Measurements from ENCODE around the gene MYH1. TPM values are rescaled to one million over a fixed set of nuclear protein-coding genes. Genes with fewer than 3 reads are reported as not detected.

Gene MYH1
- total and polyA plus RNA-seq, 4 donors, result 0.14 TPM; not detected in 3

DNA sequence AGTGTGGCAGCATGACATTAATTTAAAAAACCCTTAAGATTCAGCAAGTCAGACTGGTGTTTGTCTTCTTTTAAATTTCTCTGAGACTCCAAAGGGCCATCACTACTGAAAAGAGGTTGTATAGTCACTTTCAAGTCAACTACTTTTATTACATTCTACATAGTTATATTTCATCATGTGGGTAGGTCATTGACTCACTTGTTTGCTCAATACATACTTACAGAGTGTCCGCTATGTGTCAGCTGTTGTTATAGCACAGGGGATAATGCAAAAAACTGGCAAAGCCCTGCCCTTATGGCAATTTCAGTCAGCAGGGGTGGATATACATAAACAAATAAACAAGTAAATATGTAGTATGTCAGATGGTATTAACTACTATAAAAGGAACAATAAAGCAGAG, 46.5 kb downstream of the MYH1 start:
- H3K4me3 ChIP-seq (ENCODE audit: low read depth in 1 of 3, low read length in 3 of 3), result no peak overlapping the region
- 96% methylated on average over 1 of the region's 1 CpG for WGBS
- H3K27me3 ChIP-seq (ENCODE audit: control insufficient read depth in 4 of 4, insufficient read depth in 4 of 4, low read length in 3 of 4), result peaks cover 0 to 4% (median 1%) of the 10 kb centered on the region in 4 donors
- no peak for DNase-seq (ENCODE audit: low spot score)
- H3K36me3 ChIP-seq (ENCODE audit: control insufficient read depth in 4 of 4, insufficient read depth in 3 of 4, low read depth in 1 of 4, low read length in 3 of 4), result no peaks in the 10 kb centered on the region
- TF ChIP-seq, protein P1, sequence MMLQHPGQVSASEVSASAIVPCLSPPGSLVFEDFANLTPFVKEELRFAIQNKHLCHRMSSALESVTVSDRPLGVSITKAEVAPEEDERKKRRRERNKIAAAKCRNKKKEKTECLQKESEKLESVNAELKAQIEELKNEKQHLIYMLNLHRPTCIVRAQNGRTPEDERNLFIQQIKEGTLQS (IDR thresholded peaks at IDR 0.05), result no peak
- TF ChIP-seq SP1 (IDR thresholded peaks at IDR 0.05) (no peak), YY1 (IDR thresholded peaks at IDR 0.05) (no peak), TAF1 (conservative IDR thresholded peaks at IDR 0.05) (no peak)
- H3K4me1 ChIP-seq (ENCODE audit: control insufficient read depth in 4 of 4, insufficient read depth in 4 of 4, low read length in 3 of 4), result no peaks in the 10 kb centered on the region
- no peak overlapping the region for H3K27ac ChIP-seq (ENCODE audit: low read depth in 1 of 2, low read length in 2 of 2)
- no peak overlapping the region for H3K9ac ChIP-seq (ENCODE audit: low read depth in 1 of 2, low read length in 2 of 2)
- no peaks in the 10 kb centered on the region for H3K9me3 ChIP-seq (ENCODE audit: control insufficient read depth in 4 of 4, low read length in 3 of 4)

DNA sequence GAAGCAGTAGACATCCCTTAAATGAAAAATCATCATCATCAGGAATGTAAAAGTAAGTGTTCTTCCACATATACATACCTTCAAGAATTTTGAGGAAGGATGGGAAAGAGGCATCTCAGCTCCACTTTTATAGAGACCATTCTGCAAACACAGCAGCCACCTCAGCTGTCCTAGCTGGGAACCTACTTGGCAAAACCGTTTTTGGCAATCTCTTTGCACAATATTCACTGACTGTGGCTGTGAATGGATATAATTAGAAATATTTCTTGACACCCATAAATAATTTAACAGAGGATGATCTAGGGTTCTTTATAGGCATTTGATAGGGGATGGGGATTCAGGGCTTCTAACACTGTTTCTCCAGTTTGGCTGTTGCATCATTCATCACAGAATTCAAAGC, 48.9 kb downstream of the MYH1 start, which contains the start of gene MYH4:
MYH4 (minus strand) TSS at position 101 of the 400 bp plus-strand sequence. CDS start 2,814 bp downstream, outside the sequence.
- H3K9me3 ChIP-seq (ENCODE audit: control insufficient read depth in 4 of 4, low read length in 3 of 4), result no peaks in the 10 kb centered on the region
- WGBS, result 51% methylated on average over 1 of the region's 1 CpG
- H3K9ac ChIP-seq (ENCODE audit: low read depth in 1 of 2, low read length in 2 of 2), result no peak within 1 kb of the TSS
- no peak within 1 kb of the TSS for H3K4me3 ChIP-seq (ENCODE audit: low read depth in 1 of 3, low read length in 3 of 3)
- TF ChIP-seq JUND (IDR thresholded peaks at IDR 0.05), result no peak
- H3K27me3 ChIP-seq (ENCODE audit: control insufficient read depth in 4 of 4, insufficient read depth in 4 of 4, low read length in 3 of 4), result peaks cover 0 to 3% (median 0%) of the 10 kb centered on the region in 4 donors
- DNase-seq (ENCODE audit: low spot score), result no peak
- no peak within 1 kb of the TSS for H3K27ac ChIP-seq (ENCODE audit: low read depth in 1 of 2, low read length in 2 of 2)
- no peaks in the 10 kb centered on the region for H3K4me1 ChIP-seq (ENCODE audit: control insufficient read depth in 4 of 4, insufficient read depth in 4 of 4, low read length in 3 of 4)
- no peaks in the 10 kb centered on the region for H3K36me3 ChIP-seq (ENCODE audit: control insufficient read depth in 4 of 4, insufficient read depth in 3 of 4, low read depth in 1 of 4, low read length in 3 of 4)

DNA sequence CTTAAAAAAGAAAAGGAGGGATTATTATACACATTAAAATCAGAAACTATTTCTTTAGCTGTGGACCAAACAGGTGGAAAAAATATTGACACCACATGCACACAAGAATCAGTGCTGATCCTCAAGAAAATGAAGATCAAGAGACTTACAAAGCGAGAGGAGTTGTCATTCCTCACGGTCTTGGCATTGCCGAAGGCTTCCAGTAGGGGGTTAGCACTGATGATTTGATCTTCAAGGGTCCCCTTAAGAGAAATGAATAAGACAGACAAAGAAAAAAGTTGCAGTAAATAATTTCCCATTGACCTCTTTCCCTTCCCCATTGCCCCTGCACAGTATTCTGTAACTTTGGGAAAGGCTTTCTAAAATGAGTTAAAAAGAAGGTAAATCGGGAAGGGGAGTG, 54.9 kb downstream of the MYH1 start:
- Histone ChIP-seq H3K27ac (ENCODE audit: low read depth in 1 of 2, low read length in 2 of 2) (no peak overlapping the region), H3K9me3 (ENCODE audit: control insufficient read depth in 4 of 4, low read length in 3 of 4) (no peaks in the 10 kb centered on the region), H3K36me3 (ENCODE audit: control insufficient read depth in 4 of 4, insufficient read depth in 3 of 4, low read depth in 1 of 4, low read length in 3 of 4) (no peaks in the 10 kb centered on the region), H3K27me3 (ENCODE audit: control insufficient read depth in 4 of 4, insufficient read depth in 4 of 4, low read length in 3 of 4) (peaks cover 0 to 9% (median 2%) of the 10 kb centered on the region in 4 donors), H3K9ac (ENCODE audit: low read depth in 1 of 2, low read length in 2 of 2) (no peak overlapping the region), H3K4me3 (ENCODE audit: low read depth in 1 of 3, low read length in 3 of 3) (no peak overlapping the region), H3K4me1 (ENCODE audit: control insufficient read depth in 4 of 4, insufficient read depth in 4 of 4, low read length in 3 of 4) (no peaks in the 10 kb centered on the region)
- WGBS, result 71% methylated on average over 4 of the region's 4 CpGs
- TF ChIP-seq RXRA (IDR thresholded peaks at IDR 0.05) (no peak), HNF4A (conservative IDR thresholded peaks at IDR 0.05) (no peak), SP1 (IDR thresholded peaks at IDR 0.05) (no peak)
- TF ChIP-seq, protein P2, sequence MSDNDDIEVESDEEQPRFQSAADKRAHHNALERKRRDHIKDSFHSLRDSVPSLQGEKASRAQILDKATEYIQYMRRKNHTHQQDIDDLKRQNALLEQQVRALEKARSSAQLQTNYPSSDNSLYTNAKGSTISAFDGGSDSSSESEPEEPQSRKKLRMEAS (IDR thresholded peaks at IDR 0.05), result no peak
- TF ChIP-seq, protein P3, sequence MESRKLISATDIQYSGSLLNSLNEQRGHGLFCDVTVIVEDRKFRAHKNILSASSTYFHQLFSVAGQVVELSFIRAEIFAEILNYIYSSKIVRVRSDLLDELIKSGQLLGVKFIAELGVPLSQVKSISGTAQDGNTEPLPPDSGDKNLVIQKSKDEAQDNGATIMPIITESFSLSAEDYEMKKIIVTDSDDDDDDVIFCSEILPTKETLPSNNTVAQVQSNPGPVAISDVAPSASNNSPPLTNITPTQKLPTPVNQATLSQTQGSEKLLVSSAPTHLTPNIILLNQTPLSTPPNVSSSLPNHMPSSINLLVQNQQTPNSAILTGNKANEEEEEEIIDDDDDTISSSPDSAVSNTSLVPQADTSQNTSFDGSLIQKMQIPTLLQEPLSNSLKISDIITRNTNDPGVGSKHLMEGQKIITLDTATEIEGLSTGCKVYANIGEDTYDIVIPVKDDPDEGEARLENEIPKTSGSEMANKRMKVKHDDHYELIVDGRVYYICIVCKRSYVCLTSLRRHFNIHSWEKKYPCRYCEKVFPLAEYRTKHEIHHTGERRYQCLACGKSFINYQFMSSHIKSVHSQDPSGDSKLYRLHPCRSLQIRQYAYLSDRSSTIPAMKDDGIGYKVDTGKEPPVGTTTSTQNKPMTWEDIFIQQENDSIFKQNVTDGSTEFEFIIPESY (IDR thresholded peaks at IDR 0.05), result no peak
- DNase-seq (ENCODE audit: low spot score), result no peak

DNA sequence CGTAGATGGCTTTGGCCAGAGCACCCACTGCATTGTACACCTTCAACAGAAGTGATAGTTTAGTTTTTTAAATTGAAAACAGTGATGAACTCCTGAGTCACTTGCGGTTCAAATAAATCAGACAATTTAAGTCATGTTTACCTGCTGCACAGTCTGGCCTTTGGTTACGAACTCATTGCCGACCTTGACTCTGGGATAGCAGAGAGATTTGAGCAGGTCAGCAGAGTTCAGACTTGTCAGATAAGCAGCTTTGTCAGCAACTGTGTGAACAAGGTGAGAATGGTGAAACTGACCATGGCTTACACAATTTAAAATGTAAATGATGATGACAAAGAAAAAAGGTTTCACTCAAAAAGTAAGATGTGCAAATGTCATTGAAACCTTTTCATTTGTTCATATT, 58.3 kb downstream of the MYH1 start:
- TF ChIP-seq SP1 (IDR thresholded peaks at IDR 0.05) (no peak), TAF1 (conservative IDR thresholded peaks at IDR 0.05) (no peak), EGR1 (IDR thresholded peaks at IDR 0.05; ENCODE audit: low read depth in 2 of 2) (no peak), YY1 (IDR thresholded peaks at IDR 0.05) (no peak), FOXA2 (IDR thresholded peaks at IDR 0.05) (no peak), RXRA (IDR thresholded peaks at IDR 0.05) (no peak), HNF4G (IDR thresholded peaks at IDR 0.05) (no peak), GABPA (IDR thresholded peaks at IDR 0.05 in 1 of 2, conservative IDR thresholded peaks at IDR 0.05 in 1 of 2) (no peak), HNF4A (conservative IDR thresholded peaks at IDR 0.05) (no peak), FOXA1 (IDR thresholded peaks at IDR 0.05) (no peak), NR2F2 (IDR thresholded peaks at IDR 0.05) (no peak), RAD21 (IDR thresholded peaks at IDR 0.05) (no peak)
- TF ChIP-seq, protein P2 (IDR thresholded peaks at IDR 0.05), result no peak
- TF ChIP-seq, protein P1 (IDR thresholded peaks at IDR 0.05), result no peak
- TF ChIP-seq, protein P4, sequence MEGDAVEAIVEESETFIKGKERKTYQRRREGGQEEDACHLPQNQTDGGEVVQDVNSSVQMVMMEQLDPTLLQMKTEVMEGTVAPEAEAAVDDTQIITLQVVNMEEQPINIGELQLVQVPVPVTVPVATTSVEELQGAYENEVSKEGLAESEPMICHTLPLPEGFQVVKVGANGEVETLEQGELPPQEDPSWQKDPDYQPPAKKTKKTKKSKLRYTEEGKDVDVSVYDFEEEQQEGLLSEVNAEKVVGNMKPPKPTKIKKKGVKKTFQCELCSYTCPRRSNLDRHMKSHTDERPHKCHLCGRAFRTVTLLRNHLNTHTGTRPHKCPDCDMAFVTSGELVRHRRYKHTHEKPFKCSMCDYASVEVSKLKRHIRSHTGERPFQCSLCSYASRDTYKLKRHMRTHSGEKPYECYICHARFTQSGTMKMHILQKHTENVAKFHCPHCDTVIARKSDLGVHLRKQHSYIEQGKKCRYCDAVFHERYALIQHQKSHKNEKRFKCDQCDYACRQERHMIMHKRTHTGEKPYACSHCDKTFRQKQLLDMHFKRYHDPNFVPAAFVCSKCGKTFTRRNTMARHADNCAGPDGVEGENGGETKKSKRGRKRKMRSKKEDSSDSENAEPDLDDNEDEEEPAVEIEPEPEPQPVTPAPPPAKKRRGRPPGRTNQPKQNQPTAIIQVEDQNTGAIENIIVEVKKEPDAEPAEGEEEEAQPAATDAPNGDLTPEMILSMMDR (IDR thresholded peaks at IDR 0.05; ENCODE audit: low read depth, low read length, missing input control), result no peak
- TF ChIP-seq, protein P3 (IDR thresholded peaks at IDR 0.05), result no peak
- Histone ChIP-seq H3K9ac (ENCODE audit: low read depth in 1 of 2, low read length in 2 of 2) (no peak overlapping the region), H3K27ac (ENCODE audit: low read depth in 1 of 2, low read length in 2 of 2) (no peak overlapping the region), H3K4me1 (ENCODE audit: control insufficient read depth in 4 of 4, insufficient read depth in 4 of 4, low read length in 3 of 4) (no peaks in the 10 kb centered on the region), H3K36me3 (ENCODE audit: control insufficient read depth in 4 of 4, insufficient read depth in 3 of 4, low read depth in 1 of 4, low read length in 3 of 4) (no peaks in the 10 kb centered on the region), H3K27me3 (ENCODE audit: control insufficient read depth in 4 of 4, insufficient read depth in 4 of 4, low read length in 3 of 4) (peaks cover 0 to 9% (median 2%) of the 10 kb centered on the region in 4 donors), H3K4me3 (ENCODE audit: low read depth in 1 of 3, low read length in 3 of 3) (no peak overlapping the region), H3K9me3 (ENCODE audit: control insufficient read depth in 4 of 4, low read length in 3 of 4) (no peaks in the 10 kb centered on the region)
- WGBS, result 40% methylated on average over 4 of the region's 4 CpGs
- DNase-seq (ENCODE audit: low spot score), result no peak

All from liver (tissue), 9 donors.